ENCODE data around the gene KDM7A.

DNA sequence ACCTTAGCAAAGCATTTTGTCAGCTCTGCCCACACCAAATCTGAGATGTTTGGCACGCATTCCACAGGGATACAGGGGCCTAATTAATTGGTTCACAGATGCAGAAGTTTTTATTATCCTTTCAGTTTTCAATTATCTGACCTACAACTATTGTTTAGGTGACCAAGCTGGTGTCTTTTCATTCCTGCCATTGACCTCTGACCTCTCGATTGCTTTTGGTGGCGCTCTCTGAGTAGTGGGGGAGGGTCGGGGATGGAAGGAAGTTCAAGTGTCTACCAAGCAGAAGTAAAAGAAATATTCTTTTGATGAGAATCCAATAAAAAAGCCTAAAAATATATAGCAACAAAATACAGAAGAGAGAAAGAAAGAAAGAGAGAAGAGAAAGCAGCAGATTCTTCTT lies 28.8 kb upstream of the KDM7A start:
- TF ChIP-seq, protein P1, sequence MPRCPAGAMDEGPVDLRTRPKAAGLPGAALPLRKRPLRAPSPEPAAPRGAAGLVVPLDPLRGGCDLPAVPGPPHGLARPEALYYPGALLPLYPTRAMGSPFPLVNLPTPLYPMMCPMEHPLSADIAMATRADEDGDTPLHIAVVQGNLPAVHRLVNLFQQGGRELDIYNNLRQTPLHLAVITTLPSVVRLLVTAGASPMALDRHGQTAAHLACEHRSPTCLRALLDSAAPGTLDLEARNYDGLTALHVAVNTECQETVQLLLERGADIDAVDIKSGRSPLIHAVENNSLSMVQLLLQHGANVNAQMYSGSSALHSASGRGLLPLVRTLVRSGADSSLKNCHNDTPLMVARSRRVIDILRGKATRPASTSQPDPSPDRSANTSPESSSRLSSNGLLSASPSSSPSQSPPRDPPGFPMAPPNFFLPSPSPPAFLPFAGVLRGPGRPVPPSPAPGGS (IDR thresholded peaks at IDR 0.05) = no peak
- TF ChIP-seq CEBPB (IDR thresholded peaks at IDR 0.05) (no peak), HES2 (IDR thresholded peaks at IDR 0.05) (no peak), KDM1A (IDR thresholded peaks at IDR 0.05; ENCODE audit: low read depth) (no peak), EP300 (IDR thresholded peaks at IDR 0.05) (no peak), REST (IDR thresholded peaks at IDR 0.05) (no peak)

Data from A549 (cell line).